HEK293 (cell line): ENCODE data around the gene NLRP6.

ENCODE experiments used
- CTCF ChIA-PET: fragments of 350-600 bp; formaldehyde crosslinking; extraction: SDS; loops from one replicate; lab custom pipeline; 2021; ENCODE audit warnings: antibody characterized with exemption; lab: Yijun Ruan, JAX
- POLR2A ChIA-PET: fragments of 300-600 bp; formaldehyde crosslinking; extraction: SDS; loops from one replicate; lab custom pipeline; 2020; ENCODE audit warnings: antibody characterized with exemption, inconsistent platforms; lab: Yijun Ruan, JAX
- H3K27ac ChIP-seq: fragments of 200-500 bp; sonication (Bioruptor generic); 2 replicates; pipeline ENCODE4 v1.5.1; 2014; ENCODE audit warnings: low read depth, low read length, control low read depth, inconsistent platforms; ENCODE audit errors: extremely low read depth
- H3K36me3 ChIP-seq, 2 experiments: fragments of 200-500 bp in 1 of 2; sonication (Bioruptor generic) in 1 of 2; 1 replicate in 1 of 2; 2 replicates in 1 of 2; pipeline ENCODE4 v1.5.1; 2014 to 2017; ENCODE audit warnings: inconsistent platforms in 2 of 2, low read length in 2 of 2; ENCODE audit not compliant: control insufficient read depth in 2 of 2, insufficient read depth in 1 of 2
- H3K4me1 ChIP-seq: fragments of 200-500 bp; sonication (Bioruptor generic); 2 replicates; pipeline ENCODE4 v1.5.1; 2014; ENCODE audit warnings: mild to moderate bottlenecking, low read length, inconsistent platforms; ENCODE audit not compliant: control insufficient read depth, insufficient read depth
- H3K4me3 ChIP-seq: 2 replicates; pipeline ENCODE4 v1.5.1; 2011; ENCODE audit warnings: low read depth, mild to moderate bottlenecking, control low read depth, low read length, moderate library complexity
- H3K9me3 ChIP-seq: fragments of 200-500 bp; sonication (Bioruptor generic); 2 replicates; pipeline ENCODE4 v1.5.1; 2014; ENCODE audit warnings: low read depth, low read length, inconsistent platforms; ENCODE audit not compliant: control insufficient read depth, insufficient read depth
- BCL11A ChIP-seq: fragments of 450-650 bp; formaldehyde crosslinking; IDR thresholded peaks from 2 replicates; pipeline ENCODE4 v1.5.1; 2016; ENCODE audit warnings: low read depth, missing biosample characterization, missing genetic modification characterization
- CTCF ChIP-seq: fragments of 450-650 bp; formaldehyde crosslinking; IDR thresholded peaks from 2 replicates; pipeline ENCODE4 v1.5.1; 2016; ENCODE audit warnings: missing biosample characterization, missing genetic modification characterization
- HOXD13 ChIP-seq: sonication (generic); formaldehyde crosslinking; IDR thresholded peaks from 2 replicates; pipeline ENCODE4 v1.8.0; 2022; ENCODE audit warnings: missing genetic modification reagents, borderline replicate concordance
- KLF1 ChIP-seq: fragments of 450-650 bp; formaldehyde crosslinking; IDR thresholded peaks from 2 replicates; pipeline ENCODE4 v1.5.1; 2016; ENCODE audit warnings: missing biosample characterization, missing genetic modification characterization
- KLF8 ChIP-seq: fragments of 450-650 bp; formaldehyde crosslinking; IDR thresholded peaks from 2 replicates; pipeline ENCODE4 v1.5.1; 2016; ENCODE audit warnings: missing biosample characterization, missing genetic modification characterization
- KLF9 ChIP-seq: fragments of 450-650 bp; formaldehyde crosslinking; IDR thresholded peaks from 2 replicates; pipeline ENCODE4 v1.5.1; 2016; ENCODE audit warnings: missing biosample characterization, missing genetic modification characterization, low read depth
- PRDM6 ChIP-seq: fragments of 450-650 bp; formaldehyde crosslinking; IDR thresholded peaks from 2 replicates; pipeline ENCODE4 v1.5.1; 2017; ENCODE audit warnings: missing biosample characterization, missing genetic modification characterization
- RBAK ChIP-seq: fragments of 450-650 bp; formaldehyde crosslinking; IDR thresholded peaks from 2 replicates; pipeline ENCODE4 v1.5.1; 2016; ENCODE audit warnings: missing biosample characterization, missing genetic modification characterization
- ZBTB49 ChIP-seq: fragments of 450-650 bp; formaldehyde crosslinking; IDR thresholded peaks from 2 replicates; pipeline ENCODE4 v1.5.1; 2016; ENCODE audit warnings: missing biosample characterization, missing genetic modification characterization, low read depth
- ZFP3 ChIP-seq: fragments of 450-650 bp; formaldehyde crosslinking; IDR thresholded peaks from 2 replicates; pipeline ENCODE4 v1.5.1; 2016; ENCODE audit warnings: low read depth, missing biosample characterization, missing genetic modification characterization
- ZIC2 ChIP-seq: fragments of 450-650 bp; formaldehyde crosslinking; IDR thresholded peaks from 2 replicates; pipeline ENCODE4 v1.5.1; 2016; ENCODE audit warnings: missing biosample characterization, missing genetic modification characterization
- ZNF132 ChIP-seq: fragments of 450-650 bp; formaldehyde crosslinking; IDR thresholded peaks from 2 replicates; pipeline ENCODE4 v1.5.1; 2017; ENCODE audit warnings: missing biosample characterization, missing genetic modification characterization, borderline replicate concordance
- ZNF184 ChIP-seq: fragments of 450-650 bp; IDR thresholded peaks from 2 replicates; pipeline ENCODE4 v1.5.1; 2018; ENCODE audit warnings: missing biosample characterization, mild to moderate bottlenecking, missing genetic modification characterization
- ZNF335 ChIP-seq: fragments of 450-650 bp; formaldehyde crosslinking; conservative IDR thresholded peaks from 2 replicates; pipeline ENCODE4 v1.5.1; 2016; ENCODE audit warnings: missing biosample characterization, missing genetic modification characterization
- ZNF48 ChIP-seq: fragments of 450-650 bp; formaldehyde crosslinking; IDR thresholded peaks from 2 replicates; pipeline ENCODE4 v1.5.1; 2016; ENCODE audit warnings: missing biosample characterization, missing genetic modification characterization
- ZNF555 ChIP-seq: fragments of 450-650 bp; formaldehyde crosslinking; conservative IDR thresholded peaks from 2 replicates; pipeline ENCODE4 v1.5.1; 2017; ENCODE audit warnings: missing biosample characterization, mild to moderate bottlenecking, missing genetic modification characterization, inconsistent platforms
- ZNF621 ChIP-seq: fragments of 450-650 bp; formaldehyde crosslinking; IDR thresholded peaks from 2 replicates; pipeline ENCODE4 v1.5.1; 2017; ENCODE audit warnings: missing biosample characterization, missing genetic modification characterization
- ZNF692 ChIP-seq: fragments of 450-650 bp; formaldehyde crosslinking; IDR thresholded peaks from 2 replicates; pipeline ENCODE4 v1.5.1; 2016; ENCODE audit warnings: missing biosample characterization, missing genetic modification characterization
- ZNF768 ChIP-seq: fragments of 450-650 bp; formaldehyde crosslinking; IDR thresholded peaks from 2 replicates; pipeline ENCODE4 v1.5.1; 2018; ENCODE audit warnings: missing biosample characterization, mild to moderate bottlenecking, missing genetic modification characterization

The NLRP6 gene

GRCh38 chr11:256952-257737 lies 21.1 kb upstream of the NLRP6 start (continued):
- TF ChIP-seq PRDM6 (tag by site-specific recombination) = no peak
- TF ChIP-seq ZNF692 = no peak
- no peak for TF ChIP-seq KLF8 (tag by site-specific recombination)
- no peak for TF ChIP-seq ZIC2 (tag by site-specific recombination)
- TF ChIP-seq ZFP3 (tag by site-specific recombination) = no peak
- TF ChIP-seq KLF9 (tag by site-specific recombination) = no peak
- TF ChIP-seq ZNF48 = no peak
- no peak for TF ChIP-seq ZNF184 (tag by site-specific recombination)
- no peak for TF ChIP-seq ZNF132

- peaks cover 0 to 10% of the 10 kb centered on the region in 2 experiments; a peak in 1 of 3 replicates for H3K36me3 ChIP-seq
- H3K9me3 ChIP-seq = no peaks in the 10 kb centered on the region
- H3K27ac ChIP-seq = no peak overlapping the region
- no peak overlapping the region for H3K4me3 ChIP-seq
- TF ChIP-seq CTCF (tag by site-specific recombination) = peak; percentile 31; the same call in 1 of the 2 replicates
- TF ChIP-seq HOXD13 (CRISPR knock-in tag) = no peak
- no peak for TF ChIP-seq ZNF768 (tag by site-specific recombination)
- TF ChIP-seq, all 188 proteins: peak for 1
- H3K4me1 ChIP-seq = no peaks in the 10 kb centered on the region
- POLR2A ChIA-PET = no interaction called here
- CTCF ChIA-PET = interaction anchor here (0.7 kb wide), 1 partner anchor 49 kb away, joined by 9 read pairs; no protein-coding TSS in a partner anchor
These were observed 20.3 kb upstream of the NLRP6 start for GRCh38 chr11:257766-258493.

GRCh38 chr11:259413-259812 lies 18.8 kb upstream of the NLRP6 start:
- Histone ChIP-seq H3K9me3 (no peaks in the 10 kb centered on the region), H3K36me3 (no peaks in the 10 kb centered on the region), H3K4me1 (no peaks in the 10 kb centered on the region), H3K4me3 (no peak overlapping the region), H3K27ac (no peak overlapping the region)
- CTCF ChIA-PET = interaction anchor here (0.6 to 3.3 kb wide), 2 partner anchors 8 to 9 kb away, joined by 4 to 30 read pairs; no protein-coding TSS in a partner anchor
- POLR2A ChIA-PET = no interaction called here
- no peak for TF ChIP-seq ZNF621
- TF ChIP-seq ZNF335 (tag by site-specific recombination) = no peak
- no peak for TF ChIP-seq BCL11A (tag by site-specific recombination)
- no peak for TF ChIP-seq KLF1 (tag by site-specific recombination)
- TF ChIP-seq ZNF555 (tag by site-specific recombination) = no peak
- TF ChIP-seq RBAK (tag by site-specific recombination) = no peak
- no peak for TF ChIP-seq KLF9 (tag by site-specific recombination)
- no peak for TF ChIP-seq ZNF768 (tag by site-specific recombination)
- no peak for TF ChIP-seq ZNF132
- no peak for TF ChIP-seq ZBTB49 (tag by site-specific recombination)
